Suppressor macrophage treated with lipopolysaccharide for 1 hour (primary cell): ENCODE data around the gene UNC13B.
"Not testable (repeated sequence)": the region's sequence is repeated elsewhere in the genome, so short reads cannot be mapped to it uniquely, and the experiment has no call there.

ENCODE experiments used
- DNase-seq, 3 donors: peaks; one replicate each; pipeline ENCODE4 v3.0.0-alpha.2; 2020 to 2022

Gene UNC13B

GRCh38 chr9:35164711-35165110 is 2.9 kb downstream of the UNC13B start:
- peak in 1 of 3 donors; percentile 10 for DNase-seq

GRCh38 chr9:35167429-35167828 is 5.6 kb downstream of the UNC13B start:
- not testable (repeated sequence) for DNase-seq

GRCh38 chr9:35168963-35169362 is 7.2 kb downstream of the UNC13B start:
- no peak for DNase-seq

- DNase-seq: no peak
Observed at GRCh38 chr9:35172878-35173277, 11.1 kb downstream of the UNC13B start.

GRCh38 chr9:35177520-35177919 is 15.7 kb downstream of the UNC13B start:
- DNase-seq: no peak

GRCh38 chr9:35179347-35180280 is 17.8 kb downstream of the UNC13B start:
- no peak for DNase-seq

GRCh38 chr9:35180801-35181200 is 19.0 kb downstream of the UNC13B start:
- no peak for DNase-seq

- DNase-seq: not testable (repeated sequence)
Observed at GRCh38 chr9:35182401-35182800, 20.6 kb downstream of the UNC13B start.

GRCh38 chr9:35182996-35183754 is 21.4 kb downstream of the UNC13B start:
- DNase-seq: not testable (repeated sequence)

- not testable (repeated sequence) for DNase-seq
Observed at GRCh38 chr9:35183755-35184480, 22.1 kb downstream of the UNC13B start.

- DNase-seq: peak; percentile 19 to 62 (median 39)
Observed at GRCh38 chr9:35186524-35186923, 24.7 kb downstream of the UNC13B start.

GRCh38 chr9:35190203-35190602 is 28.4 kb downstream of the UNC13B start:
- no peak for DNase-seq

GRCh38 chr9:35191105-35191504 is 29.3 kb downstream of the UNC13B start:
- DNase-seq: no peak

- peak in 1 of 3 donors; percentile 3 for DNase-seq
Observed at GRCh38 chr9:35193762-35194161, 32.0 kb downstream of the UNC13B start.

GRCh38 chr9:35195683-35196082 is 33.9 kb downstream of the UNC13B start:
- no peak for DNase-seq

GRCh38 chr9:35198191-35198590 is 36.4 kb downstream of the UNC13B start:
- DNase-seq: no peak

GRCh38 chr9:35203528-35203927 is 41.7 kb downstream of the UNC13B start:
- no peak for DNase-seq

- no peak for DNase-seq
Observed at GRCh38 chr9:35205340-35205739, 43.5 kb downstream of the UNC13B start.

GRCh38 chr9:35211854-35212253 is 50.0 kb downstream of the UNC13B start:
- no peak for DNase-seq

- no peak for DNase-seq
Observed at GRCh38 chr9:35220659-35221338, 59.0 kb downstream of the UNC13B start.

- DNase-seq: no peak
Observed at GRCh38 chr9:35225677-35226076, 63.9 kb downstream of the UNC13B start.

GRCh38 chr9:35226651-35227050 is 64.8 kb downstream of the UNC13B start:
- no peak for DNase-seq

- DNase-seq: no peak
Observed at GRCh38 chr9:35227284-35227683, 65.5 kb downstream of the UNC13B start.
